Subcutaneous adipose tissue (tissue), 4 donors: ENCODE measurements around the gene USP17L22. TPM values are rescaled to one million over a fixed set of nuclear protein-coding genes. Genes with fewer than 3 reads are reported as not detected.
"Not testable (repeated sequence)": the region's sequence is repeated elsewhere in the genome, so short reads cannot be mapped to it uniquely, and the experiment has no call there.

ENCODE experiments used
- CTCF ChIP-seq: fragments of 450-650 bp; IDR thresholded peaks from one replicate; pipeline ENCODE4 v1.5.1; 2016; ENCODE audit warnings: low read depth, mild to moderate bottlenecking, control low read depth, antibody characterized with exemption, moderate library complexity
- total RNA-seq, 4 donors: library from RNA; depleted of rRNA; stranded (reverse); fragments of >200 nt; gene quantifications; one replicate each; pipeline ENCODE4 v1.1.0, GENCODE V29; 2016

Gene USP17L22
- not detected for total RNA-seq

GRCh38 chr4:9267319-9267718, at the start of gene USP17L22:
USP17L22 (plus strand) TSS chr4:9267619; CDS start chr4:9267619, 0 bp downstream.
- not testable (repeated sequence) for TF ChIP-seq CTCF

- not testable (repeated sequence) for TF ChIP-seq CTCF
Observed at GRCh38 chr4:9219852-9220251, 47.6 kb upstream of the USP17L22 start, which contains the start of gene USP17L12. USP17L12 (plus strand) TSS chr4:9220152; CDS start chr4:9220152, 0 bp downstream.

GRCh38 chr4:9224596-9224995, 42.8 kb upstream of the USP17L22 start, which contains the start of gene USP17L13:
USP17L13 (plus strand) TSS chr4:9224896; CDS start chr4:9224896, 0 bp downstream.
- TF ChIP-seq CTCF = not testable (repeated sequence)

- not testable (repeated sequence) for TF ChIP-seq CTCF
Observed at GRCh38 chr4:9234085-9234484, 33.3 kb upstream of the USP17L22 start, which contains the start of gene USP17L15. USP17L15 (plus strand) TSS chr4:9234385; CDS start chr4:9234385, 0 bp downstream.

- TF ChIP-seq CTCF = not testable (repeated sequence)
Observed at GRCh38 chr4:9243579-9243978, 23.8 kb upstream of the USP17L22 start, which contains the start of gene USP17L17. USP17L17 (plus strand) TSS chr4:9243879; CDS start chr4:9243879, 0 bp downstream.

GRCh38 chr4:9247953-9248680, 19.3 kb upstream of the USP17L22 start, which contains the start of gene USP17L18:
USP17L18 (plus strand) TSS chr4:9248630; CDS start chr4:9248630, 0 bp downstream.
- not testable (repeated sequence) for TF ChIP-seq CTCF

GRCh38 chr4:9253078-9253477, 14.3 kb upstream of the USP17L22 start, which contains the start of gene USP17L19:
USP17L19 (plus strand) TSS chr4:9253378; CDS start chr4:9253378, 0 bp downstream.
- TF ChIP-seq CTCF = not testable (repeated sequence)
